OCI-LY3 (cell line): Measurements from ENCODE around the gene FBH1.

Experiments
- H2AFZ ChIP-seq: fragments of 200-600, 300-600 bp; shearing (Covaris generic); 2 replicates; pipeline ENCODE4 v1.6.0; 2014; ENCODE audit warnings: antibody characterized with exemption, low read depth, low read length
- H3K27ac ChIP-seq: fragments of 200-600, 300-600 bp; sonication (generic); 2 replicates; pipeline ENCODE4 v1.5.1; 2014; ENCODE audit warnings: mild to moderate bottlenecking, low read length, moderate library complexity, mixed read lengths
- H3K27me3 ChIP-seq: fragments of 200-600, 300-600 bp; sonication (generic); 2 replicates; pipeline ENCODE4 v1.6.1; 2014; ENCODE audit warnings: low read depth, low read length, mixed read lengths
- H3K36me3 ChIP-seq: fragments of 200-600, 300-600 bp; sonication (generic); replicated peaks from 2 replicates; pipeline ENCODE3; 2014; ENCODE audit warnings: low read depth, low read length, mixed read lengths
- H3K4me1 ChIP-seq: fragments of 300-600, 200-600 bp; sonication (generic); 2 replicates; pipeline ENCODE4 v1.6.1; 2014; ENCODE audit warnings: low read length, mixed read lengths
- H3K4me2 ChIP-seq: fragments of 200-600, 300-600 bp; sonication (generic); 2 replicates; pipeline ENCODE4 v1.6.1; 2014; ENCODE audit warnings: low read length, mixed read lengths
- H3K4me3 ChIP-seq: fragments of 300-600, 200-600 bp; sonication (generic); 2 replicates; pipeline ENCODE4 v1.5.1; 2014; ENCODE audit warnings: antibody characterized with exemption, mild to moderate bottlenecking, low read length, moderate library complexity
- H3K79me2 ChIP-seq: fragments of 300-600, 200-600 bp; shearing (Covaris generic); 2 replicates; pipeline ENCODE4 v1.6.1; 2014; ENCODE audit warnings: mild to moderate bottlenecking, low read length, mixed read lengths
- H3K9ac ChIP-seq: fragments of 300-600, 200-600 bp; shearing (Covaris generic); 2 replicates; pipeline ENCODE4 v1.6.0; 2014; ENCODE audit warnings: mild to moderate bottlenecking, low read length, moderate library complexity
- H3K9me3 ChIP-seq: fragments of 200-600, 300-600 bp; shearing (Covaris generic); 2 replicates; pipeline ENCODE4 v1.6.1; 2014; ENCODE audit warnings: low read length, mixed read lengths; ENCODE audit not compliant: insufficient read depth
- H4K20me1 ChIP-seq: fragments of 200-600, 300-600 bp; sonication (generic); 2 replicates; pipeline ENCODE4 v1.6.1; 2016; ENCODE audit warnings: low read length, mixed read lengths; ENCODE audit not compliant: insufficient read depth
- CTCF ChIP-seq: fragments of 200-600, 300-600 bp; sonication (generic); IDR thresholded peaks from 2 replicates; pipeline ENCODE4 v1.5.1; 2014; ENCODE audit warnings: antibody characterized with exemption, low read length, low read depth
- EZH2phosphoT487 ChIP-seq: fragments of 200-600 bp; shearing (Covaris generic); IDR thresholded peaks from 2 replicates; pipeline ENCODE4 v1.6.1; 2018; ENCODE audit warnings: antibody characterized with exemption, mixed run types, low read depth

Gene FBH1

GRCh38 chr10:5970066-5970465, 80.0 kb downstream of the FBH1 start:
- Histone ChIP-seq H3K79me2 (peaks cover 65% of the 10 kb centered on the region), H3K9ac (no peak overlapping the region), H3K4me3 (no peak overlapping the region), H3K27me3 (no peaks in the 10 kb centered on the region), H3K4me1 (peaks cover 34% of the 10 kb centered on the region), H3K4me2 (no peak overlapping the region), H4K20me1 (peaks cover 18% of the 10 kb centered on the region), H3K36me3 (peaks cover 2% of the 10 kb centered on the region), H3K9me3 (no peaks in the 10 kb centered on the region), H3K27ac (no peak overlapping the region), H2AFZ (no peak overlapping the region)
- TF ChIP-seq CTCF, result no peak
- TF ChIP-seq EZH2phosphoT487, result no peak

GRCh38 chr10:5970527-5970926, 80.5 kb downstream of the FBH1 start:
- no peak overlapping the region for H3K27ac ChIP-seq
- no peak overlapping the region for H3K4me3 ChIP-seq
- no peak overlapping the region for H2AFZ ChIP-seq
- H3K9me3 ChIP-seq, result no peaks in the 10 kb centered on the region
- H3K4me2 ChIP-seq, result no peak overlapping the region
- H3K36me3 ChIP-seq, result peaks cover 2% of the 10 kb centered on the region
- H4K20me1 ChIP-seq, result peaks cover 18% of the 10 kb centered on the region
- H3K9ac ChIP-seq, result no peak overlapping the region
- no peaks in the 10 kb centered on the region for H3K27me3 ChIP-seq
- TF ChIP-seq EZH2phosphoT487 (no peak), CTCF (no peak)
- peaks cover 38% of the 10 kb centered on the region for H3K4me1 ChIP-seq
- peaks cover 69% of the 10 kb centered on the region for H3K79me2 ChIP-seq

- Histone ChIP-seq H3K9ac (no peak overlapping the region), H3K36me3 (peaks cover 2% of the 10 kb centered on the region), H3K27me3 (no peaks in the 10 kb centered on the region), H2AFZ (no peak overlapping the region), H3K9me3 (no peaks in the 10 kb centered on the region), H3K4me2 (peak overlapping the region; percentile 53), H3K4me3 (peak overlapping the region; percentile 18; the same call in 1 of the 2 replicates), H3K27ac (no peak overlapping the region), H3K79me2 (peaks cover 76% of the 10 kb centered on the region), H4K20me1 (peaks cover 18% of the 10 kb centered on the region), H3K4me1 (peaks cover 41% of the 10 kb centered on the region)
- TF ChIP-seq CTCF (no peak), EZH2phosphoT487 (no peak)
These were observed 81.3 kb downstream of the FBH1 start for GRCh38 chr10:5971315-5971832.

GRCh38 chr10:5971886-5972285, 81.8 kb downstream of the FBH1 start:
- peaks cover 82% of the 10 kb centered on the region for H3K79me2 ChIP-seq
- H3K9ac ChIP-seq, result no peak overlapping the region
- peaks cover 2% of the 10 kb centered on the region for H3K36me3 ChIP-seq
- H2AFZ ChIP-seq, result no peak overlapping the region
- H3K9me3 ChIP-seq, result no peaks in the 10 kb centered on the region
- no peaks in the 10 kb centered on the region for H3K27me3 ChIP-seq
- H3K4me2 ChIP-seq, result peak overlapping the region; percentile 53
- no peak overlapping the region for H3K27ac ChIP-seq
- H3K4me1 ChIP-seq, result peaks cover 41% of the 10 kb centered on the region
- H4K20me1 ChIP-seq, result peaks cover 18% of the 10 kb centered on the region
- TF ChIP-seq EZH2phosphoT487 (no peak), CTCF (no peak)
- H3K4me3 ChIP-seq, result no peak overlapping the region
